ENCODE data around the gene SLC7A6OS. TPM values are rescaled to one million over a fixed set of nuclear protein-coding genes. Genes with fewer than 3 reads are reported as not detected.

SLC7A6OS gene
- total RNA-seq, 1 donor from 2014 or later, result 23.3 TPM

- no peaks in the 10 kb centered on the region for H3K27me3 Mint-ChIP-seq (ENCODE audit: low read depth)
These were observed 46.2 kb upstream of the SLC7A6OS start for GRCh38 chr16:68356919-68357286.

GRCh38 chr16:68356249-68356918, 45.6 kb upstream of the SLC7A6OS start:
- no peak for TF ChIP-seq CTCF (IDR thresholded peaks at IDR 0.05; ENCODE audit: unreplicated experiment)

More at GRCh38 chr16:68356919-68357286, 46.2 kb upstream of the SLC7A6OS start:
- no peak for DNase-seq (ENCODE audit: low spot score in 2 of 2, unreplicated experiment in 2 of 2)
- Mint-ChIP-seq H3K4me1 (peaks cover 5% of the 10 kb centered on the region), H3K9me3 (no peaks in the 10 kb centered on the region), H3K36me3 (peaks cover 17% of the 10 kb centered on the region), H3K27ac (no peak overlapping the region), H3K4me3 (no peak overlapping the region)
- TF ChIP-seq CTCF (IDR thresholded peaks at IDR 0.05; ENCODE audit: unreplicated experiment), result no peak

GRCh38 chr16:68355447-68356248, 44.9 kb upstream of the SLC7A6OS start:
- no peaks in the 10 kb centered on the region for H3K27me3 Mint-ChIP-seq (ENCODE audit: low read depth)
- no peak overlapping the region for H3K27ac Mint-ChIP-seq
- no peak for DNase-seq (ENCODE audit: low spot score in 2 of 2, unreplicated experiment in 2 of 2)
- peaks cover 4% of the 10 kb centered on the region for H3K4me1 Mint-ChIP-seq
- TF ChIP-seq CTCF (IDR thresholded peaks at IDR 0.05; ENCODE audit: unreplicated experiment), result no peak
- no peaks in the 10 kb centered on the region for H3K9me3 Mint-ChIP-seq
- H3K4me3 Mint-ChIP-seq, result no peak overlapping the region
- H3K36me3 Mint-ChIP-seq, result peaks cover 22% of the 10 kb centered on the region

More at GRCh38 chr16:68356249-68356918, 45.6 kb upstream of the SLC7A6OS start:
- Mint-ChIP-seq H3K4me3 (no peak overlapping the region), H3K9me3 (no peaks in the 10 kb centered on the region), H3K27me3 (ENCODE audit: low read depth) (no peaks in the 10 kb centered on the region), H3K36me3 (peaks cover 19% of the 10 kb centered on the region), H3K27ac (no peak overlapping the region), H3K4me1 (peaks cover 5% of the 10 kb centered on the region)
- no peak for DNase-seq (ENCODE audit: low spot score in 2 of 2, unreplicated experiment in 2 of 2)

- H3K36me3 Mint-ChIP-seq, result peaks cover 21% of the 10 kb centered on the region
- no peaks in the 10 kb centered on the region for H3K4me1 Mint-ChIP-seq
- no peak for DNase-seq (ENCODE audit: low spot score in 2 of 2, unreplicated experiment in 2 of 2)
- no peaks in the 10 kb centered on the region for H3K27me3 Mint-ChIP-seq (ENCODE audit: low read depth)
- H3K4me3 Mint-ChIP-seq, result no peak overlapping the region
- no peak for TF ChIP-seq CTCF (IDR thresholded peaks at IDR 0.05; ENCODE audit: unreplicated experiment)
- no peak overlapping the region for H3K27ac Mint-ChIP-seq
- H3K9me3 Mint-ChIP-seq, result no peaks in the 10 kb centered on the region
These were observed 44.1 kb upstream of the SLC7A6OS start for GRCh38 chr16:68354816-68355215.

GRCh38 chr16:68353366-68353765, 42.6 kb upstream of the SLC7A6OS start:
- Mint-ChIP-seq H3K9me3 (no peaks in the 10 kb centered on the region), H3K27me3 (ENCODE audit: low read depth) (no peaks in the 10 kb centered on the region), H3K4me3 (no peak overlapping the region), H3K27ac (no peak overlapping the region), H3K4me1 (no peaks in the 10 kb centered on the region), H3K36me3 (peaks cover 29% of the 10 kb centered on the region)
- TF ChIP-seq CTCF (IDR thresholded peaks at IDR 0.05; ENCODE audit: unreplicated experiment), result no peak
- DNase-seq (ENCODE audit: low spot score in 2 of 2, unreplicated experiment in 2 of 2), result no peak

Data from mesothelial cell of epicardium (in vitro differentiated cells).